ENCODE results near the gene ZNF655. TPM values are rescaled to one million over a fixed set of nuclear protein-coding genes. Genes with fewer than 3 reads are reported as not detected.
"Not testable (repeated sequence)": the region's sequence is repeated elsewhere in the genome, so short reads cannot be mapped to it uniquely, and the experiment has no call there.

ZNF655 gene
- total RNA-seq, 5 donors from 2014 or later (not counting 1 experiment from before 2014, with no cell fraction given): 145 to 163 (median 157) TPM

DNA sequence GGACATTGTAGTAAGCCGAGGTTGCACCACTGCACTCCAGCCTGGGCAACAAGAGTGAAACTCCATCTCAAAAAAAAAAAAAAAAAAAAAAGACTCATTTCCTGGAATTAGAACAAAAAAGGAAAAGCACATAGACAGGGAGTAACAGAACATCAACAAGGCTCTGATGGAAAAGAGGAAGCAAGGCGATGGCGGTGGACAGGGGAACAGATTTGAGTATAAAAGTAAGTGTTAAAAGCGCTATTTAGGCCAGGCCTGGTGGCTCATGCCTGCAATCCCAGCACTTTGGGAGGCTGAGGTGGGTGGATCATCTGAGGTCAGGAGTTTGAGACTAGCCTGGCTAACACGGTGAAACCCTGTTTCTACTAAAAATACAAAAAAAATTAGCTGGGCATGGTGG lies 13.1 kb upstream of the ZNF655 start:
- H3K4me1 Mint-ChIP-seq; ATAC-seq (replicated peaks in 1 of 4); H3K4me3 ChIP-seq (ENCODE audit: control insufficient read depth in 1 of 2, extremely low read depth in 1 of 2, low read length in 1 of 2); H3K36me3 ChIP-seq (ENCODE audit: control insufficient read depth in 2 of 2, extremely low read depth in 1 of 2, insufficient read depth in 1 of 2, low read length in 1 of 2); H3K27me3 ChIP-seq (replicated peaks in 1 of 2; ENCODE audit: control insufficient read depth in 2 of 2, extremely low read depth in 1 of 2, insufficient read depth in 2 of 2, low read length in 1 of 2); POLR2A ChIA-PET; H3K4me3 Mint-ChIP-seq; H3K27ac Mint-ChIP-seq; DNase-seq; H3K27ac ChIP-seq (ENCODE audit: low read length); H3K4me1 ChIP-seq (ENCODE audit: control insufficient read depth in 1 of 2, extremely low read depth in 1 of 2, insufficient read depth in 2 of 2, low read length in 2 of 2); H3K9me3 ChIP-seq; CTCF ChIA-PET; H3K27me3 Mint-ChIP-seq: not testable (repeated sequence)
- H3K36me3 Mint-ChIP-seq: peaks cover 17% of the 10 kb centered on the region
- WGBS (ENCODE audit: insufficient coverage): 100% methylated on average over 1 of the region's 5 CpGs
- peaks cover 7 to 17% (median 14%) of the 10 kb centered on the region in 3 donors for H3K9me3 Mint-ChIP-seq

DNA sequence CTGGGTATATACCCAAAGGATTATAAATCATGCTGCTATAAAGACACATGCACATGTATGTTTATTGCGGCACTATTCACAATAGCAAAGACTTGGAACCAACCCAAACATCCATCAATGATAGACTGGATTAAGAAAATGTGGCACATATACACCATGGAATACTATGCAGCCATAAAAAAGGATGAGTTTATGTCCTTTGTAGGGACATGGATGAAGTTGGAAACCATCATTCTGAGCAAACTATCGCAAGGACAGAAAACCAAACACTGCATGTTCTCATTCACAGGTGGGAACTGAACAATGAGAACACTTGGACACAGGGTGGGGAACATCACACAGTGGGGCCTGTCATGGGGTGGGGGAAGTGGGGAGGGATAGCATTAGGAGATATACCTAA lies 8.9 kb upstream of the ZNF655 start:
- ATAC-seq (replicated peaks in 1 of 4); DNase-seq; H3K4me3 ChIP-seq (ENCODE audit: control insufficient read depth in 1 of 2, extremely low read depth in 1 of 2, low read length in 1 of 2); CTCF ChIA-PET; H3K36me3 ChIP-seq (ENCODE audit: control insufficient read depth in 2 of 2, extremely low read depth in 1 of 2, insufficient read depth in 1 of 2, low read length in 1 of 2); H3K27ac ChIP-seq (ENCODE audit: low read length); H3K27me3 Mint-ChIP-seq; H3K9me3 Mint-ChIP-seq; H3K27ac Mint-ChIP-seq; H3K9me3 ChIP-seq; H3K27me3 ChIP-seq (replicated peaks in 1 of 2; ENCODE audit: control insufficient read depth in 2 of 2, extremely low read depth in 1 of 2, insufficient read depth in 2 of 2, low read length in 1 of 2); H3K4me3 Mint-ChIP-seq: not testable (repeated sequence)
- H3K36me3 Mint-ChIP-seq: peaks cover 18% of the 10 kb centered on the region
- whole genome bisulfite sequencing (ENCODE audit: insufficient coverage): no CpG with 5 or more reads among the region's 2 CpGs
- H3K4me1 ChIP-seq (ENCODE audit: control insufficient read depth in 1 of 2, extremely low read depth in 1 of 2, insufficient read depth in 2 of 2, low read length in 2 of 2): peaks cover 7 to 14% of the 10 kb centered on the region in 2 experiments
- POLR2A ChIA-PET: interaction anchor here in 1 of 2 donors (0.6 kb wide), 2 partner anchors 45 to 78 kb away, joined by 3 to 16 read pairs; no protein-coding TSS in a partner anchor
- peaks cover 29 to 34% (median 32%) of the 10 kb centered on the region in 3 donors for H3K4me1 Mint-ChIP-seq

DNA sequence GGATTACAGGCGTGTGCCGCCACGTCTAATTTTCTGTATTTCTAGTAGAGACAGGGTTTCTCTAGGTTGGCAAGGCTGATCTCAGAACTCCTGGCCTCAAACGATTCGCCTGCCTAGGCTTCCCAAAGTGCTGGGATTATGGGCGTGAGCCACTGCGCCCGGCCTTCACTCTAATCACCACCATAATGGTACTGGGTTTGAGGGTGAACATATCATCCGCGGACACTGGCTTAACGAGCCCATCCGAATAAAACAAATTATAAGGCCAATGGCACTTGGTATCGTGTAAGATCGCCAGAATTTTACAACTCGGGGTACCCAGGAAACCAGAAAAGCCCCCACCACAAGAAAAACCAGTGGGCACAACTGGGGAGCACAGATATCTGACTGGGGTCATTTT lies 7.1 kb upstream of the ZNF655 start:
- H3K4me1 ChIP-seq (ENCODE audit: control insufficient read depth in 1 of 2, extremely low read depth in 1 of 2, insufficient read depth in 2 of 2, low read length in 2 of 2): peaks cover 7 to 14% of the 10 kb centered on the region in 2 experiments
- Mint-ChIP-seq H3K27me3 (no peaks in the 10 kb centered on the region), H3K27ac (peak overlapping the region; percentile 85 to 92), H3K4me3 (peak overlapping the region; percentile 90 to 94 (median 93)), H3K4me1 (peaks cover 40 to 43% (median 40%) of the 10 kb centered on the region in 3 donors), H3K9me3 (peaks cover 3 to 4% (median 3%) of the 10 kb centered on the region in 3 donors), H3K36me3 (peaks cover 25% of the 10 kb centered on the region)
- ATAC-seq (replicated peaks in 1 of 4) (peak in 1 of 4 experiments; percentile 10), DNase-seq (peak in 1 of 35 experiments; percentile 14)
- H3K9me3 ChIP-seq: peaks cover 4% of the 10 kb centered on the region
- peak overlapping the region; percentile 86 for H3K27ac ChIP-seq (ENCODE audit: low read length)
- H3K4me3 ChIP-seq (ENCODE audit: control insufficient read depth in 1 of 2, extremely low read depth in 1 of 2, low read length in 1 of 2): peak overlapping the region; percentile 80 to 89
- CTCF ChIA-PET: interaction anchor here in 1 of 2 donors (1.0 to 1.2 kb wide), 2 partner anchors 46 to 47 kb away, joined by 5 read pairs; partner anchors contain the start of gene ZKSCAN5
- H3K27me3 ChIP-seq (replicated peaks in 1 of 2; ENCODE audit: control insufficient read depth in 2 of 2, extremely low read depth in 1 of 2, insufficient read depth in 2 of 2, low read length in 1 of 2): no peaks in the 10 kb centered on the region
- POLR2A ChIA-PET: interaction anchor here in 1 of 2 donors (0.7 kb wide), 1 partner anchor 60 kb away, joined by 3 read pairs; no protein-coding TSS in a partner anchor
- 8% methylated on average over 7 of the region's 15 CpGs for WGBS (ENCODE audit: insufficient coverage)
- peaks cover 0 to 26% of the 10 kb centered on the region in 2 donors for H3K36me3 ChIP-seq (ENCODE audit: control insufficient read depth in 2 of 2, extremely low read depth in 1 of 2, insufficient read depth in 1 of 2, low read length in 1 of 2)

DNA sequence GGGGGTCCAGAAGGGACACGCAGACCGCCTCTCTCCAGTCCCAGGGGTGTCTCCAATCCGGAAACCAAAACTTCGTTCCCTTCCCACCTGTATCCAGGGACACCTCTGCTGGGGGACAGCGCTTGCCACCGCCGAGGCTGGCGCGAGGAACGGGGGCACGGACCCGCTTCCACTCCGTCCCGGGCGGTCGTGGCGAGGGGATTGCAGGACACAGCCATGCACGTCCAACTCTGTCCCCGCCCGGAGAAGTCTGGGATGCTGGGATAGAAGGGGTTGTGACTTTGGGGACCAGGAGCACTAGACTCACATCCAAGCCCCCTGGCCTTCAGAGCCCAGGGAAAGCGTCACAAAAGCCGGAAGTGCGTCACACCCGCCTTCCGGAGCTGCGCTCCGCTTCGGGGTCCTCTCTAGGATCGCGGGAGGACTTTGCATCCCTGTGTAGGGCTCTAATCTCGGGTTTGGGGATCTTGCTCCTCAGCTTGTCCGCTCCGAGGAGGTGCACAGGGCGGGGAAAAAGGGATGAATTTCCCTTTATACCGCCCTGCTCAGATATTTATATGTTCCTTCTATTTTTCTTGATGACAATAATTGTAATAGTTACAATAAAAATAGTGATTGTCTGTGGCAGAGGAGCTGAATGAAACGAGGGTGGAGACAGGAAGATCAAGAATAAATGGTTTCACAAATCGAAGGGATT lies 6.5 kb upstream of the ZNF655 start, which contains the start of gene FAM200A:
TSS of gene FAM200A (minus strand) at position 348 of the 697 bp plus-strand sequence. CDS start 3,707 bp downstream, outside the sequence.
- peaks cover 3% of the 10 kb centered on the region in 3 donors for H3K9me3 Mint-ChIP-seq
- H3K4me3 ChIP-seq (ENCODE audit: control insufficient read depth in 1 of 2, extremely low read depth in 1 of 2, low read length in 1 of 2): peak within 1 kb of the TSS; percentile 80 to 89
- ChIA-PET CTCF (interaction anchor here in 1 of 2 donors (0.5 to 1.2 kb wide), 2 partner anchors 48 to 52 kb away, joined by 3 to 5 read pairs; partner anchors contain the start of gene ZKSCAN5), POLR2A (interaction anchor here in 1 of 2 donors (0.6 to 1.2 kb wide), 2 partner anchors 47 to 116 kb away, joined by 3 to 4 read pairs; partner anchors contain the start of gene ZKSCAN5)
- peaks cover 8 to 17% of the 10 kb centered on the region in 2 experiments for H3K4me1 ChIP-seq (ENCODE audit: control insufficient read depth in 1 of 2, extremely low read depth in 1 of 2, insufficient read depth in 2 of 2, low read length in 2 of 2)
- peaks cover 43 to 47% (median 46%) of the 10 kb centered on the region in 3 donors for H3K4me1 Mint-ChIP-seq
- peak within 1 kb of the TSS; percentile 85 to 92 for H3K27ac Mint-ChIP-seq
- peaks cover 4% of the 10 kb centered on the region for H3K9me3 ChIP-seq
- DNase-seq: peak; percentile 60 to 95 (median 86)
- peak; percentile 97 to 100 (median 99) for ATAC-seq (replicated peaks in 1 of 4)
- 0% methylated on average over 13 of the region's 37 CpGs for whole genome bisulfite sequencing (ENCODE audit: insufficient coverage)
- peak within 1 kb of the TSS; percentile 90 to 94 (median 93) for H3K4me3 Mint-ChIP-seq
- peaks cover 0 to 26% of the 10 kb centered on the region in 2 donors for H3K36me3 ChIP-seq (ENCODE audit: control insufficient read depth in 2 of 2, extremely low read depth in 1 of 2, insufficient read depth in 1 of 2, low read length in 1 of 2)
- no peaks in the 10 kb centered on the region for H3K27me3 ChIP-seq (replicated peaks in 1 of 2; ENCODE audit: control insufficient read depth in 2 of 2, extremely low read depth in 1 of 2, insufficient read depth in 2 of 2, low read length in 1 of 2)
- H3K27ac ChIP-seq (ENCODE audit: low read length): peak within 1 kb of the TSS; percentile 86
- H3K36me3 Mint-ChIP-seq: peaks cover 23% of the 10 kb centered on the region
- H3K27me3 Mint-ChIP-seq: no peaks in the 10 kb centered on the region

DNA sequence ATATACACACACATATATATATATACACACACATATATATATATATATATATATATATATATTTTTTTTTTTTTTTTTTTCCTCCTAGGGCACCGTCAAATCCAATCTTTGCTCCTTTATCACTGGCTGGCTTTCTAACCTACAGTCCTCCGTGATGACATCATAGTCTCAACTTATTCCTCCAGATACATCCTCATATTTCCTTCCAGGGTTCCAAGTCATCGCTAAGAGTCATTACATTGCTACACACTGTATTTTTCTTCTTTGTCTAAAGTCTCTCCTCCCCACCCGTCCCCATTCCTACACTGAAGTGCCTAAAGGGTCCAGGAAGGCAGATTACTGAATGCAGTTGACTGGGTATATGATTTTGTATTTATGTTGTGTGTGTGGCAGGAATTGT lies 5.4 kb upstream of the ZNF655 start:
- H3K36me3 Mint-ChIP-seq: peaks cover 20% of the 10 kb centered on the region
- CTCF ChIA-PET: no interaction called here

DNA sequence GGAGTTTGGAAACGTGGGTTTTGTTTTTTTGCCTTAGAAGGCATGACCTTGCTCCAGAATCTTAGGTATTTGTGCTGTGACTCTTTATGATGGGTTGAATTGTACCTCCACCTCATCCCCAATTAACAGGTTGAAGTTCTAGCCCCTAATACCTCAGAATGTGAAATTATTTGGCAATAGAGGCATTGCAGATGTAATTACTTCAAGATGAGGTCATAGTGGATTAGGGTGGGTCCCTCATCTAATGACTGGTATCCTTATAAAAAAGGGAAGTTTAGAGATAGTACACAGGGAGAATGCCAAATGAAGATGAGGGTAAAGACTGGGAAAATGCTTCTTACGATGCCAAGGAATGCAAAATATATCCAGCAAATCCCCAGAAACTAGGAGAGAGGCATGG lies 3.5 kb upstream of the ZNF655 start:
- peaks cover 54 to 59% (median 58%) of the 10 kb centered on the region in 3 donors for H3K4me1 Mint-ChIP-seq
- peaks cover 11% of the 10 kb centered on the region for H3K36me3 Mint-ChIP-seq
- Histone ChIP-seq H3K9me3 (no peaks in the 10 kb centered on the region), H3K27me3 (replicated peaks in 1 of 2; ENCODE audit: control insufficient read depth in 2 of 2, extremely low read depth in 1 of 2, insufficient read depth in 2 of 2, low read length in 1 of 2) (no peaks in the 10 kb centered on the region), H3K4me1 (ENCODE audit: control insufficient read depth in 1 of 2, extremely low read depth in 1 of 2, insufficient read depth in 2 of 2, low read length in 2 of 2) (peaks cover 21 to 39% of the 10 kb centered on the region in 2 experiments), H3K36me3 (ENCODE audit: control insufficient read depth in 2 of 2, extremely low read depth in 1 of 2, insufficient read depth in 1 of 2, low read length in 1 of 2) (peaks cover 0 to 18% of the 10 kb centered on the region in 2 donors), H3K4me3 (ENCODE audit: control insufficient read depth in 1 of 2, extremely low read depth in 1 of 2, low read length in 1 of 2) (no peak overlapping the region), H3K27ac (ENCODE audit: low read length) (no peak overlapping the region)
- no peak overlapping the region for H3K4me3 Mint-ChIP-seq
- whole genome bisulfite sequencing (ENCODE audit: insufficient coverage): no CpG with 5 or more reads among the region's 2 CpGs
- H3K9me3 Mint-ChIP-seq: no peaks in the 10 kb centered on the region
- ATAC-seq (replicated peaks in 1 of 4) (no peak), DNase-seq (no peak)
- POLR2A ChIA-PET: no interaction called here
- CTCF ChIA-PET: no interaction called here
- no peaks in the 10 kb centered on the region for H3K27me3 Mint-ChIP-seq
- peak overlapping the region; percentile 3 to 23 for H3K27ac Mint-ChIP-seq

More for the DNA sequence above, 5.4 kb upstream of the ZNF655 start:
- peaks cover 4% of the 10 kb centered on the region for H3K9me3 ChIP-seq
- H3K4me3 ChIP-seq (ENCODE audit: control insufficient read depth in 1 of 2, extremely low read depth in 1 of 2, low read length in 1 of 2): no peak overlapping the region
- Mint-ChIP-seq H3K27me3 (no peaks in the 10 kb centered on the region), H3K4me1 (peaks cover 55 to 58% (median 57%) of the 10 kb centered on the region in 3 donors), H3K27ac (peak overlapping the region in 1 of 2 donors; percentile 5), H3K9me3 (peaks cover 0 to 3% (median 3%) of the 10 kb centered on the region in 3 donors), H3K4me3 (peak overlapping the region; percentile 6 to 94 (median 25))
- peaks cover 16 to 28% of the 10 kb centered on the region in 2 experiments for H3K4me1 ChIP-seq (ENCODE audit: control insufficient read depth in 1 of 2, extremely low read depth in 1 of 2, insufficient read depth in 2 of 2, low read length in 2 of 2)
- H3K27me3 ChIP-seq (replicated peaks in 1 of 2; ENCODE audit: control insufficient read depth in 2 of 2, extremely low read depth in 1 of 2, insufficient read depth in 2 of 2, low read length in 1 of 2): no peaks in the 10 kb centered on the region
- POLR2A ChIA-PET: interaction anchor here in 1 of 2 donors (1.1 kb wide), 1 partner anchor 48 kb away, joined by 3 read pairs; no protein-coding TSS in a partner anchor
- peaks cover 0 to 20% of the 10 kb centered on the region in 2 donors for H3K36me3 ChIP-seq (ENCODE audit: control insufficient read depth in 2 of 2, extremely low read depth in 1 of 2, insufficient read depth in 1 of 2, low read length in 1 of 2)
- 100% methylated on average over 2 of the region's 4 CpGs for WGBS (ENCODE audit: insufficient coverage)
- H3K27ac ChIP-seq (ENCODE audit: low read length): no peak overlapping the region
- ATAC-seq (replicated peaks in 1 of 4): no peak
- DNase-seq: no peak

Data from T-cell (primary cell).